H1 (cell line): ENCODE results near the gene CHD1L. TPM values are rescaled to one million over a fixed set of nuclear protein-coding genes. Genes with fewer than 3 reads are reported as not detected.

Experiments
- ATF2 ChIP-seq: IDR thresholded peaks from 2 replicates; pipeline ENCODE4 v1.6.1; 2012; ENCODE audit warnings: low read length, inconsistent platforms
- CHD7 ChIP-seq: fragments of 300-600 bp; sonication (generic); IDR thresholded peaks from 2 replicates; pipeline ENCODE4 v1.7.1; 2012; ENCODE audit warnings: low read length, moderate library complexity, mild to moderate bottlenecking, inconsistent platforms; ENCODE audit not compliant: insufficient replicate concordance
- HDAC6 ChIP-seq: IDR thresholded peaks from one replicate; pipeline ENCODE4 v1.7.1; 2012; ENCODE audit warnings: low read depth, mild to moderate bottlenecking, inconsistent platforms, low read length, moderate library complexity
- MAX ChIP-seq: IDR thresholded peaks from 2 replicates; pipeline ENCODE4 v1.6.1; 2012; ENCODE audit warnings: inconsistent platforms
- RNF2 ChIP-seq: fragments of 200-900, 300-1000 bp; sonication (generic); IDR thresholded peaks from 2 replicates; pipeline ENCODE4 v1.7.1; 2016; ENCODE audit warnings: borderline replicate concordance, low read depth, mild to moderate bottlenecking, antibody characterized with exemption, low read length; ENCODE audit not compliant: poor library complexity, severe bottlenecking; ENCODE audit errors: missing control alignments
- SP2 ChIP-seq: IDR thresholded peaks from 2 replicates; pipeline ENCODE4 v1.6.1; 2012; ENCODE audit warnings: mild to moderate bottlenecking, low read length, inconsistent platforms
- SUZ12 ChIP-seq: fragments of 200-600 bp; sonication (generic); IDR thresholded peaks from 2 replicates; pipeline ENCODE4 v1.6.1; 2012; ENCODE audit warnings: mild to moderate bottlenecking, inconsistent platforms, low read length, moderate library complexity, mixed read lengths
- USF2 ChIP-seq: IDR thresholded peaks from 2 replicates; pipeline ENCODE4 v1.6.1; 2011; ENCODE audit warnings: low read length, improper control_type of control experiment
- polyA plus RNA-seq, 7 experiments: library from polyadenylated mRNA; depleted of rRNA in 3 of 7; stranded (reverse) in 5 of 7; unstranded in 2 of 7; fragments of >200 nt in 5 of 7; fragments of 200-250 nt in 2 of 7; gene quantifications; 1 replicate in 5 of 7; 2 replicates in 1 of 7; 4 replicates in 1 of 7; pipeline versions ENCODE4 v1.2.1 to v1.2.3, GENCODE V29; 2011 to 2013; ENCODE audit warnings: missing spikeins in 2 of 7, mixed read lengths in 2 of 7
- total RNA-seq: library from RNA; stranded (reverse); fragmentation: NEBNext Ultra II Directional; extraction: Animal tissue kit (Norgen Biotek cat#: 25700); gene quantifications from 2 replicates; pipeline ENCODE4 v1.2.1, GENCODE V29; 2021

The CHD1L gene
- total and polyA plus RNA-seq, 2 of the 8 experiments (the other 6 are each of a cell fraction or from before 2014, with no cell fraction given): 20.2 to 51.2 TPM

GRCh38 chr1:147210987-147211386, 31.5 kb upstream of the CHD1L start (continued):
- TF ChIP-seq CHD7: no peak
- no peak for TF ChIP-seq MAX
- TF ChIP-seq ATF2: no peak
- TF ChIP-seq SUZ12: no peak
- TF ChIP-seq HDAC6: no peak
- TF ChIP-seq USF2: no peak
- no peak for TF ChIP-seq SP2
- no peak for TF ChIP-seq RNF2
- TF ChIP-seq, all 59 proteins: peak for 0
